Keratinocyte (primary cell): Measurements from ENCODE around the gene BBOX1.

ENCODE experiments used
- EZH2 ChIP-seq: IDR thresholded peaks from one replicate; pipeline ENCODE4 v1.6.1; 2012; ENCODE audit warnings: inconsistent platforms, mild to moderate bottlenecking, low read length, moderate library complexity
- TF ChIP-seq, protein P1 (sequence below), 3 experiments: IDR thresholded peaks in 1 of 3; conservative IDR thresholded peaks in 1 of 3; optimal IDR thresholded peaks in 1 of 3; 2 replicates in 2 of 3; 3 replicates in 1 of 3; pipeline versions ENCODE3 to v1.5.1; 2011; ENCODE audit warnings: low read length in 3 of 3, mild to moderate bottlenecking in 3 of 3, moderate library complexity in 2 of 3, control low read depth in 1 of 3, inconsistent platforms in 1 of 3; ENCODE audit not compliant: insufficient read depth in 2 of 3; ENCODE audit errors: extremely low read depth in 1 of 3

GRCh38 chr11:27020751-27021150 lies 19.9 kb upstream of the BBOX1 start:
- TF ChIP-seq, protein P1, sequence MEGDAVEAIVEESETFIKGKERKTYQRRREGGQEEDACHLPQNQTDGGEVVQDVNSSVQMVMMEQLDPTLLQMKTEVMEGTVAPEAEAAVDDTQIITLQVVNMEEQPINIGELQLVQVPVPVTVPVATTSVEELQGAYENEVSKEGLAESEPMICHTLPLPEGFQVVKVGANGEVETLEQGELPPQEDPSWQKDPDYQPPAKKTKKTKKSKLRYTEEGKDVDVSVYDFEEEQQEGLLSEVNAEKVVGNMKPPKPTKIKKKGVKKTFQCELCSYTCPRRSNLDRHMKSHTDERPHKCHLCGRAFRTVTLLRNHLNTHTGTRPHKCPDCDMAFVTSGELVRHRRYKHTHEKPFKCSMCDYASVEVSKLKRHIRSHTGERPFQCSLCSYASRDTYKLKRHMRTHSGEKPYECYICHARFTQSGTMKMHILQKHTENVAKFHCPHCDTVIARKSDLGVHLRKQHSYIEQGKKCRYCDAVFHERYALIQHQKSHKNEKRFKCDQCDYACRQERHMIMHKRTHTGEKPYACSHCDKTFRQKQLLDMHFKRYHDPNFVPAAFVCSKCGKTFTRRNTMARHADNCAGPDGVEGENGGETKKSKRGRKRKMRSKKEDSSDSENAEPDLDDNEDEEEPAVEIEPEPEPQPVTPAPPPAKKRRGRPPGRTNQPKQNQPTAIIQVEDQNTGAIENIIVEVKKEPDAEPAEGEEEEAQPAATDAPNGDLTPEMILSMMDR (optimal IDR thresholded peaks at IDR 0.05 in 1 of 3, IDR thresholded peaks at IDR 0.05 in 1 of 3, conservative IDR thresholded peaks at IDR 0.05 in 1 of 3; ENCODE audit: extremely low read depth in 1 of 3, insufficient read depth in 2 of 3, low read length in 3 of 3) = no peak
- TF ChIP-seq EZH2 = no peak
